Measurements from ENCODE around the gene CD82.

DNA sequence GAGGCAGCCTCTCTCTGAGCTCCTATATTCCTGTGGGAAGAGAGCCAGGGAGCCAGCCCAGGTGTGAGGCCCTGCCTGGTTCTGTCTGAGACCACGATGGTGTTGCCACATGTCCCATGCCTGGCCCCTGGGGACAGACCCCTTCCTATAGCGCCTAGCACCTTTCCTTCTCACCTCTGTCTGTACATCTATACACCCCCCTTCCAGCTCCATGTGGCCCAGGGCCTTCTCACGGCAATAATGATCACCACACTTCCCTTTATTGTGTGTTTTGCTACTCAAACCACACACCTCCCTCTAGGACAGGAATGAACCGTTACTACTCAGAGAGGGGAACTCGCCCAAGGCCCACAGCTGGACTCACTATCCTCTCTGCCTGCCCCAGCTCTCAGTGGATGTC, 12.8 kb downstream of the CD82 start:
- TF ChIP-seq EZH2 (IDR thresholded peaks at IDR 0.05; ENCODE audit: insufficient read depth, poor library complexity, severe bottlenecking) (no peak), EZH2phosphoT487 (IDR thresholded peaks at IDR 0.05; ENCODE audit: insufficient read depth, low read depth) (no peak)

Measured in GM23248 (cell line).